ENCODE data around the gene FAM149B1. TPM values are rescaled to one million over a fixed set of nuclear protein-coding genes. Genes with fewer than 3 reads are reported as not detected.

Gene FAM149B1
- total RNA-seq, 1 donor from 2014 or later = 11.4 TPM

DNA sequence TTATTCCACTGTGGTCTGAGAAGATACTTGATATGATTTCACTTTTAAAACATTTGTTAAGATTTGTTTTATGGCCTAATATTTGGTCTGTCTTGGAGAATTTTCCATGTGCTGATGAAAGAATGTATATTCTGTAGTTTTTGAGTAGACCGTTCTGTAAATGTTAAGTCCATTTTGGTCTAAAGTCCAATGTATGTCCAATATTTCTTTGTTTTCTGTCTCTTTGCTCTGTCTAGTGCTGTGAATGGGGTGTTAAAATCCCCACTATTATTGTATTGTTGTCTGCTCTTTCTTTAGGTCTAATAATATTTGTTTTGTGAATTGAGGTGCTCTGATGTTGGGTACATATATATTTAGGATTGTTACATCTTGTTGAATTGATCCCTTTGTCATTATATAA is 47.8 kb downstream of the FAM149B1 start:
- TF ChIP-seq, protein P1, sequence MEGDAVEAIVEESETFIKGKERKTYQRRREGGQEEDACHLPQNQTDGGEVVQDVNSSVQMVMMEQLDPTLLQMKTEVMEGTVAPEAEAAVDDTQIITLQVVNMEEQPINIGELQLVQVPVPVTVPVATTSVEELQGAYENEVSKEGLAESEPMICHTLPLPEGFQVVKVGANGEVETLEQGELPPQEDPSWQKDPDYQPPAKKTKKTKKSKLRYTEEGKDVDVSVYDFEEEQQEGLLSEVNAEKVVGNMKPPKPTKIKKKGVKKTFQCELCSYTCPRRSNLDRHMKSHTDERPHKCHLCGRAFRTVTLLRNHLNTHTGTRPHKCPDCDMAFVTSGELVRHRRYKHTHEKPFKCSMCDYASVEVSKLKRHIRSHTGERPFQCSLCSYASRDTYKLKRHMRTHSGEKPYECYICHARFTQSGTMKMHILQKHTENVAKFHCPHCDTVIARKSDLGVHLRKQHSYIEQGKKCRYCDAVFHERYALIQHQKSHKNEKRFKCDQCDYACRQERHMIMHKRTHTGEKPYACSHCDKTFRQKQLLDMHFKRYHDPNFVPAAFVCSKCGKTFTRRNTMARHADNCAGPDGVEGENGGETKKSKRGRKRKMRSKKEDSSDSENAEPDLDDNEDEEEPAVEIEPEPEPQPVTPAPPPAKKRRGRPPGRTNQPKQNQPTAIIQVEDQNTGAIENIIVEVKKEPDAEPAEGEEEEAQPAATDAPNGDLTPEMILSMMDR (IDR thresholded peaks at IDR 0.05; ENCODE audit: insufficient read depth, low read length, poor library complexity, severe bottlenecking) = no peak
- no peak overlapping the region for H3K4me3 ChIP-seq (ENCODE audit: low read depth, low read length)
- no peaks in the 10 kb centered on the region for H3K27me3 ChIP-seq (ENCODE audit: control insufficient read depth, insufficient read depth, low read length)
- DNase-seq (ENCODE audit: low read depth) = no peak
- H3K36me3 ChIP-seq (ENCODE audit: control insufficient read depth, insufficient read depth, low read length) = no peaks in the 10 kb centered on the region

DNA sequence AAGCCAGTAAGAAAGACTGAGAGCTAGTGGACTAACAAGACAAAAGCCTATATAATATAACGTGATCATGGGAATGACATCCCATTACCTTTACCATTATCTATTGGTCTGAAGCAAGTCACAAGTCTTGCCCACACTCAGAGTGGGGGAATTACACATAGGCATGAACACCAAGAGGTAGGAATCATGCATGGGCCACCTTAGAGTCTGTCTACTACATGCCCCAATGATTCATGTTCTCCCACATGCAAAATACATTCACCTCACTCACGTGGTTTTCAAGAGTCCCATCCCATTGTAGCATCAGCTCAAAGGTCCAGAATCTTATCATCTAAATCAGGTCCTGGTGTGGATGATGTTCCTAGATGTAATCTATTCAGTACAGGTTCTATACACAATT is 49.7 kb downstream of the FAM149B1 start:
- no peaks in the 10 kb centered on the region for H3K27me3 ChIP-seq (ENCODE audit: control insufficient read depth, insufficient read depth, low read length)
- no peak for DNase-seq (ENCODE audit: low read depth)
- H3K4me3 ChIP-seq (ENCODE audit: low read depth, low read length) = no peak overlapping the region
- H3K36me3 ChIP-seq (ENCODE audit: control insufficient read depth, insufficient read depth, low read length) = no peaks in the 10 kb centered on the region
- TF ChIP-seq, protein P1 (IDR thresholded peaks at IDR 0.05; ENCODE audit: insufficient read depth, low read length, poor library complexity, severe bottlenecking) = no peak

DNA sequence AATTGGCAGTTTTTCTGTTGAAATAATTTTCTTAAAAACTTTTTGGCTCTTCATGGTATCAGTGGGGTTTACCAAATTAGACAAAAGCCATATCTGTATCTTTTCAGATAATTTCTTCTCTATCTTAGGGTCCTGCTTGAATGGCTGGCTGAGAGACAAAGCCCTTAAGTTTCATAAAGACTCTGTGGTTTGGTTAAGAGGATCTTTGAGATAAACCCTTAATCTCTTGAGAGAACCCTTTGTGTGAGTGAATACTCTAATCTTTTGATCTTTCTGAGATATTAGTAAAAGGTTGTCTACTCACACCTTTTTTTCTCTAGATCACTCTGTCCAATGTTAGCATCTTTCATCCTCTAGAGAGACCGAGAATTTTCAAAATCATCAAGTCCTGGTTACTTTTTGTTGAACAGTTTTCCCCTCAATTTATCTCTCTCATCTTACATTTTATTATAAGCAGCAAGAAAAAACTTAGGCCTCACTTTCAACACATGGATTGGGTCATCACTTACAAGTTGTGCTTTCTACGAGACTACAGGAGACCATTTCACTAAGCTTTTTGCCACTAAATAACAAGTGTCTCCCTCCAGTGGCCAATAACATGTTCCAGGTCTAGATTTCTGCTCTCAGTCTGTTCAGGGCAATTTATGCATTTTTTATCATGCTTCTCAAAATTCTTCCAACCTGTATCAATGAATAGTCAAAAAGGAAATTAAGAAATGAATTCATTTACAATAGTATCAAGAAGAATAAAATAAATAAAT is 50.7 kb downstream of the FAM149B1 start:
- TF ChIP-seq, protein P1 (IDR thresholded peaks at IDR 0.05; ENCODE audit: insufficient read depth, low read length, poor library complexity, severe bottlenecking) = peak; percentile 40

DNA sequence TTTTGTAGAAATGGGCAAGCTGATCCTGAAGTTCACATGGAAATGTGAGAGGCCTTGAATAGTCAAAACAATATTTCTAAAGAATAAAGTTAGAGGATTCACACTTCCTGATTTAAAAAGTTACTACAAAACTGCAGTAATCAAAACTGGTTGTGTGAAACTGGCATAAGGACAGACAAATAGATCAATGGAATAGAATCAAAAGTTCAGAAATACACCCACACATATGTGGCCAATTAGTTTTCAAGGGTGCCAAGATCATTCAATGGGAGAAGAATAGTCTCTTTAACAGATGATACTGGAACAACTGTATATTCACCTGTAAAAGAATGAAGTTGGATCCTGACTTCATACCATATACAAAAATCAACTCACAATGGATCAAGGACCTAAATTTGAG is 51.5 kb downstream of the FAM149B1 start:
- H3K4me3 ChIP-seq (ENCODE audit: low read depth, low read length) = no peak overlapping the region
- no peaks in the 10 kb centered on the region for H3K36me3 ChIP-seq (ENCODE audit: control insufficient read depth, insufficient read depth, low read length)
- H3K27me3 ChIP-seq (ENCODE audit: control insufficient read depth, insufficient read depth, low read length) = no peaks in the 10 kb centered on the region
- TF ChIP-seq, protein P1 (IDR thresholded peaks at IDR 0.05; ENCODE audit: insufficient read depth, low read length, poor library complexity, severe bottlenecking) = no peak
- no peak for DNase-seq (ENCODE audit: low read depth)

More for the DNA sequence above, 50.7 kb downstream of the FAM149B1 start:
- Histone ChIP-seq H3K36me3 (ENCODE audit: control insufficient read depth, insufficient read depth, low read length) (no peaks in the 10 kb centered on the region), H3K27me3 (ENCODE audit: control insufficient read depth, insufficient read depth, low read length) (no peaks in the 10 kb centered on the region), H3K4me3 (ENCODE audit: low read depth, low read length) (no peak overlapping the region)
- DNase-seq (ENCODE audit: low read depth) = no peak

DNA sequence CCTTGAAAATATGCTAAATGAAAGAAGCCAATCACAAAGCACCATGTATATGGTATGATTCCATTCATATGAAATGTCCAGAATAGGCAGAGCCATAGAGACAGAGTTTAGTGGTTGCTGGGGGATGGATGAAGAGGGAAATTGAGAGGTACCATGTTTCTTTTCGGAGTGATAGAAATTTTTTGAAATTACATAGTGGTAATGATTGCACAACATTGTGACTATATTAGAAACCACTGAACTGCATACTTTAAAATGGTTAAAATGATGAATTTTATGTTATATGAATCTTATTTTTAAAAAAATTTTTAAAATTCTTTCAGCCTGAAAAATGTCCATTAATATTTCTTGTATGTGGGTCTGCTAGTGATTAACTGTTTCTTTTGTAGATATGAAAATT is 53.1 kb downstream of the FAM149B1 start:
- H3K27me3 ChIP-seq (ENCODE audit: control insufficient read depth, insufficient read depth, low read length) = no peaks in the 10 kb centered on the region
- DNase-seq (ENCODE audit: low read depth) = no peak

More for the DNA sequence above, 53.1 kb downstream of the FAM149B1 start:
- Histone ChIP-seq H3K36me3 (ENCODE audit: control insufficient read depth, insufficient read depth, low read length) (no peaks in the 10 kb centered on the region), H3K4me3 (ENCODE audit: low read depth, low read length) (no peak overlapping the region)
- TF ChIP-seq, protein P1 (IDR thresholded peaks at IDR 0.05; ENCODE audit: insufficient read depth, low read length, poor library complexity, severe bottlenecking) = no peak

Measured in kidney epithelial cell (primary cell).